22Rv1 (cell line): ENCODE data around the gene KCTD2.
"Not testable (repeated sequence)": the region's sequence is repeated elsewhere in the genome, so short reads cannot be mapped to it uniquely, and the experiment has no call there.

Source experiments
- H3K27ac ChIP-seq: fragments of 450-650 bp; 2 replicates; pipeline ENCODE4 v1.5.1; 2017
- CTCF ChIP-seq: fragments of 450-650 bp; IDR thresholded peaks from 2 replicates; pipeline ENCODE4 v1.5.1; 2017; ENCODE audit warnings: mild to moderate bottlenecking
- ZFX ChIP-seq: fragments of 450-650 bp; IDR thresholded peaks from 2 replicates; pipeline ENCODE4 v1.6.1; 2017; ENCODE audit warnings: antibody characterized with exemption, borderline replicate concordance

KCTD2 gene

GRCh38 chr17:75024686-75025397, 22.2 kb upstream of the KCTD2 start:
- no peak overlapping the region for H3K27ac ChIP-seq
- TF ChIP-seq CTCF (no peak), ZFX (no peak)

GRCh38 chr17:75025398-75025734, 21.7 kb upstream of the KCTD2 start:
- not testable (repeated sequence) for H3K27ac ChIP-seq

- H3K27ac ChIP-seq: not testable (repeated sequence)
Measured at GRCh38 chr17:75026650-75027049, 20.4 kb upstream of the KCTD2 start.

GRCh38 chr17:75030161-75030560, 16.9 kb upstream of the KCTD2 start:
- no peak overlapping the region for H3K27ac ChIP-seq
- TF ChIP-seq ZFX (no peak), CTCF (no peak)

- TF ChIP-seq ZFX (no peak), CTCF (no peak)
- peak overlapping the region; percentile 96; the same call in 1 of the 2 replicates for H3K27ac ChIP-seq
Measured at GRCh38 chr17:75031972-75032719, 14.9 kb upstream of the KCTD2 start.

- peak overlapping the region; percentile 96 for H3K27ac ChIP-seq
- TF ChIP-seq ZFX (no peak), CTCF (no peak)
Measured at GRCh38 chr17:75032720-75033280, 14.2 kb upstream of the KCTD2 start.

DNA sequence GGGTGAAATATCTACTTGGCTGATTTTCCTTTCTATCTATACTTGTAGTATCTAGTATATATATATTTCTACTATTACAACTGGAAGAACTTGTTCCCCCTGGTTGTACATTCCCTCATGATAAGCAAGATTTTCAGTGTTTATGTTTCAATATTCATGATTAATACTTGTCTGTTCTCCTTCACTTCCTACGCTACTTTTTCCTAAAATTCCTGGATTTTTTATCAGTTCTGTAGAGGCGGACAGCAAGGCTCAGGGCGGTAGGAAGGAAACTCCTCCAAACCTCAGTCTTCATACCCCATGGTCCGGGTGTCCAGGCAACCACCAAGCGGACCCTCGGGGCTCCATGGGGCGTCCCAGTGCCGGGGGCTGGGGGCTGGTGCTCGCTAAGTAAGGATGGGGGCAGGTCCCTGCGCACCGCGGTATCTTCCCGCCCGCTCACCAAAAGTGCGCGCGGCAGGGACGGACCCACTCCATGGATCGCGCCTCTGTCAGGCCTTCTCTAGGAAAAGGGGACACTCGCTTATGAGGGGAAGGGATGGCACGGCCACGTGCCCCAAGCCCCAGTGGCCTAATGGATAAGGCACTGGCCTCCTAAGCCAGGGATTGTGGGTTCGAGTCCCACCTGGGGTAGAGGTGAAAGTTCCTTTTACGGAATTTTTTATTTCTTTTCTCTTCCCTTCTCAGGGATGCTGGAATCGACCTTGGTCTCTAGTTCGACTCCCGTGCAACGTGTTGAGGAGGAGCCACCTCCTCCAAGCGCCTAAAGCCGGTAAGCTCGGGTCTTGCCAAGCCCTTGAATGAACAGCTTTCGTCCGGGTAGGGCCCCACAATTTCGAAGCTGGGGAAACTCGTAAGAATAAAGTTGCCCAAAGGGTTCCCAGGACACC, 13.4 kb upstream of the KCTD2 start:
- TF ChIP-seq CTCF (0 out of 2 replicates have a peak, but pooled peaks have one; percentile 5), ZFX (no peak)
- H3K27ac ChIP-seq: peak overlapping the region; percentile 96
